GM21786 (cell line): ENCODE results near the gene CUL1.
"Not testable (repeated sequence)": the region's sequence is repeated elsewhere in the genome, so short reads cannot be mapped to it uniquely, and the experiment has no call there.

Source experiments
- ATAC-seq: cut with Tn5 transposase; IDR thresholded peaks from one replicate; pipeline ENCODE4 v1.9.1; 2021; ENCODE audit not compliant: unreplicated experiment

CUL1 gene

DNA sequence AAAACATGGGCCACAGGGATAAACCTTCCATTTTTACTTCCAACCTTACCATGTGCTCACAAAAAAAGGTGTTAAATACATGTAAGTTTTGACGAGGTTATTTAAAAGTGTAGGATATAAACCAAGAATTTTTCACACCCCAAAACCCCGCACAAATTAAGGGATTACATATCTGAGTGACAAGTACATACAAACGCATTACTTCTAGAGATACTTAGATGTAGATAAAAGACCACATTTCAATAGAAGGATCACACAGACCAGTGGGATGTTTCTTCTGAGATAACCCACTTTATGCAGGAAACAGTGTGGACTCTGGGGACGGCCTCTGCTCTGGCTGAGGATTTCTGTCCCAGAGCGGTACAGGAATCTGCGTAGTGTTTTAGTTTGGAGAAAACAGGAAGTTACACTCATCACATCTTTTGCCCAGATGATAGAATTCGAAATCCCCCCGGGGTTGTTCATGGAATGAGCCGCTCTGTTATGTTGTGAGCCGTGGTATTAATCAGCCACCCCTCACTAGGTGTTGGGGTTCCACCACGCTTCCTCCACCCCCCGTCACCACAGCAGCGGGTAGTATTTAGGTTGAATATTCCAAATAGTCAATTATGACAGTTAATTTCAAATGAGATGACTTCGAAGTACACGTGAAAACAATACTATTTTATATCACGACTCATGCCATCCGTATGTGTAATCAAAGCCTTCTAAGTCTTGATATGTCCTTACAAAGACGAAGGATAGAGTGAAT, 1.3 kb upstream of the CUL1 start:
- ATAC-seq, result no peak

DNA sequence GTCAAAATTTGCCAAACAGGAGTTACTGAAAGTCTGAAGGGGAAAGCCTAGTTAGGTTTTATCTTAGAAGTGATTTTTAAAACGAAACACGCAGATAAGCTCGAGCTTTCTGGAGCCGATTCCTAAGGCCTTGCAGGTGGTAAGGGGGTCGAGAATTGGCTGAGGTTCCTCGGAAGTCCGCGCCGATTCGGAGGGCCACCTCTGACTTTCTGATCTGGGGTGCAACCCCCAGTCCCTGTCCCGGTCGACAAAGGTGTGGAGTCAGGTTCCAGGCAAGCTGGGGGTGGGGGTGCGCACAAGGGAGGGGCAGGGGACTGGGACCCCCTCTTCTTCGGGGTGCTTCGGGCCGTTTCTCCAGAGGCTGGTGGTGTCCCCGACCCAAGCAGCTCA, 701 bp upstream of the CUL1 start:
- peak; percentile 0 for ATAC-seq

DNA sequence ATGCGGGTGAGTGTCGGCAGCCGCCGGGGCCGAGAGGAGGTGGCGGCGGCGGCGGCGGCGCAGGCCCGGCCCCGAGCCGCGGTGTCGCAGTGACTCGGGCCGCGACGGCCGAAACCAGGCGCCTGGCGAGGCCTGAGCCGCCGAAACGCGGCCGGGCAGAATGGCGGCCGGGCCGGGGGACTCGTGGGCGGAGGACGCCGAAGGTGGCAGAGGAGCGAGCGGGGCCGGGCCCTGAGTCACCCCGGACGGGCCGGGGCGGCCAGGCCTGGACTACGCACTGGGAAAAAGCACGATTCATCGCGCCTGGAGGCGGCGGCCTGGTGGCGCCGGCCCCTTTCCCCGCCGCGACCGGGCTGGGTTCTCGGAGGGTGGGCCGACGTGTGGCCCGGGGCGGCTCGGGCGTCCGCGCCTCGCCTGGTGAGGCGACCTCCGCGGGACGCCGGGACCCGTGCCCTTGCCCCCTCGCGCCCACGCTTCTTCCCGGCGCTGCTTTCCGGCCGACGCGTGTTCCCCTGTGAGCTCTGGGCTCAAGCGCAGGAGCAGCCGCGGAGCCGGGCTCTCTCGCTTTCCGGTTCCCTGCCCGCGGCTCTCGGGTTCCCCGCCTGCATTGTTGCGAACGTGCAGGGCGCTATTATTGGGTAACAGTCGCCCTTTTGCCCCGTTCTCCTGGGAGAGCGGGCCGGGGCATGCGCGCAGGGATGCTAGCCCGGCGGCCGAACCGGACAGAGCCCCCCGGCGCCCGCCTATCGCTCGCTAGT, 500 bp downstream of the CUL1 start:
- ATAC-seq, result peak; percentile 27

DNA sequence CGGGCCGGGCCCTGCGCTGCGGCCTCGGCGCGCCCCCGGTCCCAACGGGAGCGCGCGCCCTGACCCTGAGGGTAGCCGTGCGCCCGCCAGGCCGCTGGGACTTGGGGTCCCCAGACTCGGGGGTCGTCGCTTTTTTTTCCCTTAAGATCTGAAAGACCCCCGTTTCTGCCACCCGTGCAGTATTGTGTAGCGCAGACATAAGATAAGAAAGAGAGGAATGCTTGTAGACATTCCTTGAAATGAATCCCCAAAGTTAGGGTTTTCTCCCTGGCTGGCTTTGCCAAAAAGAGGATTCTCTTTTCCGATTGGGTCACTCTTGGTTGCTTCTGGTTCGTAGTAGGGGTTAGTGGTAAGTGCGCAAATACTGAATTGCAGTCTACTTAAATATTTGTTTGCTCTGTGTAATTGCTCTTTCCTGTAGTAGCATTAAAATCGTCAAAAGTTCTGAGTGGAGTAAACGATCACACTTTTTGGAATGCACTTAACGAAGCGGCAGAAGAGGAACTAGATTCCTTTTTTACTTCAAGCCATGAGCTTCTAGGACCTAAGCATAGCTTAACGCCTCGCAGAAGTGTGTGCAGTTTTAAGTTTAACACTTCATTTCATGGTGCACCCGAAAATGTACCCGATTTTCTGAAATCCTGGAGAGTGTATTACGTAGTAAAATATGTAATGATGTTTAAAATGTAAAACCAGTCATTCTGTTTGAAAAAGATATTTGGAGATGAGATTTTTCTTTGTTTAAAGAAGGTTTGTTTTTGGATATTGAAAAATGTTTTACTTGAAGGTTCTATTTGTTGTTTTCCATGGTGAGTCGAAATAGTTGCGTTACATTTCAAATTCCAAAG, 1.3 kb downstream of the CUL1 start:
- peak; percentile 30 for ATAC-seq

DNA sequence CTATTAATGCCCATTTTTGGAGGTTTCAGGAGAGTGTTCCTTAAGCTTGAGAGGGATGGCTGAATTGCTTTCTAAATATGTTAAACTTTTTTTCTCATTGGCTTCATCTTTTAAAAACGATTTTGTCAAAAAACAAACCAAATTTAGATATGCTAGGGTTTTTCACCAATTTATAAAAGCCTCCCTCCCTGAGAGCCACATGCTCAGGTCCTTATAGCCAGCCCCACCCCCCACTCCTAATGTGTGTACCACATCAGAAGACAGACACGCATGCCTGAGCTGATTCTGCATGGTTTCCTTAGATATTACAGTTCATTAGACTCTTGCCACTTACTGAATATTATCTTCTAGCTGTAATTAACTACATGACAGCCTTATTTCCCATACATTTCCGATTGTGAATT, 2.0 kb downstream of the CUL1 start:
- ATAC-seq, result no peak

DNA sequence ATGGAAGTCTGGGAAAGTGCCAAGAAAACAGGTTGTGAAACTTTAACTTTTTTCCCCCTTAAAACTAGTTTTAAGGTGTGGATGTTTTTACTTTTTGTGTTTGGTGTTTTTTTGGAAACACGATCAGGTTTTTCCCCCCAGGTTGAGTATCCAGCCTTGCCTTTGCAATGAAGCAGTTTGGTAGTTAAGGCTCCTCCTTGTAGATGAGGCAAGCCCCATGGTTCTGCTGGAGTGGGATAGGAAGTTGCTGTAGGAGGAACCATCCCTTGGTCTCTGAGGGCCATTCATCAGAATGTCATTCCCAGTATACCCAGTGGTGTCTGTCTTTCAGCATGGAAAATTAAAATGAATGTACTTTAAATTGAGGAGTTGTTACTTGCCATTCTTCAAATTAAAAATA, 2.7 kb downstream of the CUL1 start:
- ATAC-seq, result no peak

DNA sequence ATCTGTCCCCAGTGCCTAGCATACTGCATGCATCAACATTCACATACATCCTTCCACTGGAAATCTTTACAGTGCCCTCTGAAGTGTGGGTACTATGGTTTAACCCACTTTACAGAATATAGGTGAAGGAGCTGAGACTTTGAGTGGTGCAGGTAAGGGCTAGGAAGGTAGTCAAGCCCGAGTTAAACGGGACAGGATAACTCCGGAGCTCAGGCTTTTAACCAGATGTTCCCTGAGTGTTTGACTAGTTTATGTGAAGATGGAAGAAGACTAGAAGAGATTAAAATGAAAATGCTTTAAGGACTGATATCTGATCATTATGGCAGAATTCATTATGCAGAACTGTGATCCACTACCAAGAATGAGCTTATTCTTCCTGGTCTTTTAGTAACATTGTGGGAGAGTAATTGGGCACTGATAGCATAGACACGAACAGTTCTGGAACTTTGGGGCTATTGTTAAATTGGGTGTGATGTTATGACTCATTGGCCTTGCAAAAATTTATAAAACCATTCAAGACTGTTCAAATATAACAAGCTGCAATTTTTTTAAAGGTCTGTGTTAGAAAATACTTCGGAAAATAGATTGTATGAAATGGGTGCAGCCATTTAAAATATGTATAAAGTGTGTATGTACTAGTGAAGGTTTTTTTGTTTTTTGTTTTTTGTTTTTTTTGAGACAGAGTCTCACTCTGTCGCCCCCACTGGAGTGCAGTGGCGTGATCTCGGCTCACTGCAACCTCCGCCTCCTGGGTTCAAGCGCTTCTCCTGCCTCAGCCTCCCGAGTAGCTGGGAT, 4.4 kb downstream of the CUL1 start:
- ATAC-seq, result no peak

DNA sequence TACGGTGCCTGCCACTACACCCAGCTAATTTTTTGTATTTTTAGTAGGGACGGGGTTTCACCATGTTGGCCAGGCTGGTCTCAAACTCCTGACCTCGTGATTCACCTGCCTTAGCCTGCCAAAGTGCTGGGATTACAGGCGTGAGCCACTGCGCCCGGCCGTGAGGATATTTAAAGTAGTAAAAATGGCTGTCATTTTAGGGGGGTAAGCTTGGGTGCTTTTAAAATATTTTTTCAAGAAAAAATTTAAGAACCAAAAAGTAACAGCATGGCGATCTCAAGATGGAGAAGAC, 4.9 kb downstream of the CUL1 start:
- ATAC-seq, result not testable (repeated sequence)

DNA sequence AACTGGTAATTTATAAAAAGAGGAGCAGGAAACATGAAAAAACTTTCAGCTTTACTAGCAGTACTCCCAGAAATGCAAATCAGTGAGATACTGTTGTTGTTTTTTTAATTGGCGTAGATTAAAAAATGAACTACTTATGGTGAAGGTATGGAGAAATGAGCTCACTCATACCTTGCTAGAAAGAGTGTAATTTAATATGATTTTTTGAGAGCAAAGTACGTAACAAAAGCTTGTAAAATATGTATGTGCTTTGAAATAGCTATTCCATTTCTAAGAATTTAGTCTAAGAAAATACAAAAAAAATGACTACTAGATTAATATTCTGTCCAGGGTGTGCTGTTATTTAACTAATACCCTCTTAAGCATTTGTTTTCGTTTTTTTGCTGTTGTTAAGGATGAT, 5.5 kb downstream of the CUL1 start:
- no peak for ATAC-seq

DNA sequence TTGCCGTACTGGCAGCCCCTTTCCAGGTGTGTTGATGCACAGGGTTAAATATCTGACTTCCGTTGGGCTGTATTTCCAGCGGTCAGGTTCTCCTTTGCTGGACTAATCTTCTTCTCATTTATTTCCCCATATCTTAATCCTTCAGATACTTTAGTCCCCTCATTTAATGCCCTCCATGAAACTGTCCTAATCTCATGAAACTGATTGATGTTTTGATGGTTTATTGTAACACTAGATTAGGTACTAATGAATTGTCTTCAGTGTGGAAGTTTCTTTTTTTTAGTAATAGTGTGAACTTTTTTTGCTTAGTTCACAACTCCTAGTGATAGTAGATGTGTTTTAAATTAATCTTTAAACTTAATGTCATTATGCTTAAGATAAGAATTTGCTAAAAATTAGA, 6.3 kb downstream of the CUL1 start:
- no peak for ATAC-seq

DNA sequence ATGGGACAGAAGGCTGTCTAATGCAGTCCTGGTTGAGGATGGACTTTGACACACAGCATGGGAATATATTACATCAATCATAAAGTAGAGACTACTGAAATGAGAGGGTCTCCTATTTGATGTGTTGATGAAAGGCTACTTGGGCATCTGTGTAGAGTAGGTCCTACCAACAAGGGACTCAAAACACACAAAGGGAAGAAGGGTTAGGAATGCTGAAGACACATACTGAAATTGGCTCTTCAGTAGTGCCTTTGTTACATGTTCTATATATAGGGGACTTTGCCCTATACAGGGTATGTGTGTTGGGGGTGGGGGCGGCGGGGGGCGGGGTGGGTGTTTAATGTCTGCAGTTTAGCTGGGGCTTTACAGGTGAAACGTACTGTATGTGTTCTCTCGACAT, 7.7 kb downstream of the CUL1 start:
- ATAC-seq, result no peak

DNA sequence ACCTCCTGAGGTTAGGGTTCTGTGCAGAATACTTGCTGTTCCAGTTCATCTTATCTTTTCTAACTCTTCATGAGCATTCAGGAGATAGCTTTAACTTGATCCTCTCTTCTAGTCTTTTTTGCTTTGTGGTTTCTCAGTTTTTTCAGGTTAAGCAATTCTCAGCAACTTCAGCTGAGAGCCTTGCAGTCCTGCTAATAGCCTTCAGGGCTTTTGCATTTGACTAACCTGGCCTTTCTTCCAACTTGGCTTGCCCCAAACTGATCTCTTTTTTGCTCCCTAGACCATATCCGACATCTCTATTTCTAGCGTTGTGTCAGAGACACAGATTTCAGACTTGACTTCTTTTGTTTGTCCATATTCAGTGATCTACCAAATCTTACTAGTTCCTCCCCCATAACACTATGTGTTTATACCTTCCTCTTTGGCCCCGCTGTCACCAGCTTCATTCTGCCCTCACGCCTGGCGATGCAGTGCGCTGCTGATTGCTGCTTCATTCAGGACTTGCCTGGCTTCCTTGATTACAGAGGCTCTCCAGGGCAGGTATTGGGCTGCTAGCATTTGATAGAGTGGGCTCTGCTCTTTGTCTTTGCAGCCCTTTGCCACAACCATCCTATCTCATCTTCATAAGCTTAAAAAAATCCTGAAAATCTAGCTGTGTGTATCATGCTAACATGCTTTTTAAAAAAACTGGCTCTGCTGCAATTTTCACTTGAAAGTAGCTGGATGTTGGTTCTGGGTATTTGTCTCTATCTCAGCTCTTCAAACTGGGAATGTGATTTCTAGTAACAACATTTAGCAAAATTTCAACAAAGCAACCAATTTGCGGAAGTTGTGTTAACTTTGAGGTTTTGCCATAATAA, 9.6 kb downstream of the CUL1 start:
- no peak for ATAC-seq

DNA sequence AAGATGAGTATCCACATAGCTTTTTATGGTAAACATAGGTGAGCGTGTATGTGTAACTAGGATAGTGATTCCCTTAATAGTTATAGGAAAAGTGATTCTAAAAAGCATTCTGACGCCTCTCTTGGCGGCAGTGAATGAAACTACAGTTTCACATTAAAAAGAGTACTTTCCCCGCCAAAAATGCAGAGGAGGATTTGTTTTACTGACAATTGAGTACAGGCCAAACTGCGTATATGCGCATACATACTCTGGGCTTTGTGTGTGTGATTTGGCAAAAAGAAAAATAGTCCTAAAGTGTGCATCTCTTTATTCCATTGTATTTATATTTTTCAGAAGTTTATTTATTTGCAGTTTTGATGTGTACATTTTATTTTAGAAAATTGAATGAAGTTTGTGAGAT, 10.3 kb downstream of the CUL1 start:
- no peak for ATAC-seq

DNA sequence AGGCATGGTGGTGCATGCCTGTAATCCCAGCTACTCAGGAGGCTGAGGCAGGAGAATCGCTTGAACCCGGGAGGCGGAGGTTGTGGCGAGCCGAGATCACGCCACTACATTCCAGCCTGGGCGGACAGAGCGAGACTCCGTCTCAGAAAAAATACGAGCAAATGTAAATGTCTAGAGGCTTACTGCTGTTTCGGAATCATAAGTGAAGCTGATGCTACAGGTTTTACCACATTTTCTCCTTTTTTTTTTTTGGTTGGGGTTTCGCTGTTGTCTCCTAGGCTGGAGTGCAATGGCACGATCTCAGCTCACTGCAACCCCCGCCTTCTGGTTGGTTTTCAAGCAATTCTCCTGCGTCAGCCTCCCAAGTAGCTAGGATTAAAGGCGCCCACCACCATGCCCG, 11.7 kb downstream of the CUL1 start:
- ATAC-seq, result not testable (repeated sequence)

DNA sequence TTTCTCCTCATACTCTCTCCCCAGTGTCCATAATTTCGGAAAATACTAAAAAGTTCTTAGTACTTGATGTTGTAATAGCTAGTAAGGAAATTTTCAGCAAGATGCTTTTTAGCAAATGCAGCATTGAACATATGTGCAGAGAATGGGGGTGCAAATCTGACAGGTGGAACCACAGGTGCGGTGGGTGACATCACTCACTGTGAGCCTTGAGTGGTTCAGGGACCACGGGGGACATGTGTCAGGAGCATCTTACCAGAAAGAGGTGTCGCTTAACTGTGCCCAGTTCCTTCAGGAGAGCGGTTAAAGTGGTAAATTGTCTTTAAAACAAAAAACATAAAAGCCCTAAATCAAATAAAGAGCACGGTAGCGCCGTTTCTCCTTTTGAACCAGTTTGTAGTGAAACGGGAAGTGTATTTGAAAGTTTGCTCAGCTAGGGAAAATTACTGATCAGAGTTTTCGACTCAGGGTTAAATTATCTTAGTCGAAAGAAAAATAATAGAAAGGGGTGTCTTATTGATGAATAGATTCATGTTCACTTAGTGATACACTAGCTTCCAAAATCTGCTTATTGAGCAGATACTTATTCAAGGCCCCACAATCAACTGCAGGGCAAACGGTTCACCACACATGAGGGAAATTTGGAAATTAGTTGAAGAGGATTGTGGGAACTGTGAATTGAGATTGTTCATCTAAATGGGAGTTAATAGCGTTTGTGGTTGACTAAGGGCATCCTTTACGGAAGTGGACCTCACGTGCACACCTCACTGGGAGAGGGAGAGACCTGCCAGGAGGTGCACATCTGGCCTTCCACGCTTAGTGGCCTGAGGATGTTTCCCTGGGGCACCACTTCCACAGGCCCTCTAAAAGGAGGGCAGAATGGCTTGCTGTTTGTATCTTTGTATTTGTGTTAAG, 12.7 kb downstream of the CUL1 start:
- no peak for ATAC-seq

DNA sequence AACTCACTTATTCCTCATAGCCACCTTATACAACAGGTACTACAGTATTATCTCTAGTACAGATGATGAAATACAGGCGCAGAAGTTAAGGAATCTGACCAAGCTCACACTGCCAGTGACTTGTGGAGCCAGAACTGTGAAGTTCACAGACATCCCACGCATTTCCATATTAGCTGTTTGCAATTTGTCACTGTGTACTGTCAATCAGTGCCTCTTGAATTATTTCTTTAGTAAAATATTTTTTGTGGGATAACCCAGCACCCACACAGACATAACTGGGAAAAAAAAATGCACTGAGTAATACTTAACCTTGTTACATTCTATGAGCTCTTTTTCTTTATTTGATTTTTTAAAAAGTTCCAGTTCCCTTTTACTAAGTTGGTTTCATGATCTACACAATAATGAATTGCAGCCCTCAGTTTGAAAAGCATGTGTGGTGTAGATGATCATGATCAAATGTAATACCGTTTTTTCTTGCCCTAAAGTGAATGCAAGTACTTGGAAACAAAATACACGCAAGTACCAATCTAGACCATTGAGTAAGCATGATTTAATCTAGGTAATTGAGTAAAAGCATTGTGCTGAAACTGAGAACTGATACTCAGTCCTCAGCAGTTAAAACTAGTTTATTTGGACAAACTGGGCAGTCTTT, 14.1 kb downstream of the CUL1 start:
- ATAC-seq, result peak; percentile 54

DNA sequence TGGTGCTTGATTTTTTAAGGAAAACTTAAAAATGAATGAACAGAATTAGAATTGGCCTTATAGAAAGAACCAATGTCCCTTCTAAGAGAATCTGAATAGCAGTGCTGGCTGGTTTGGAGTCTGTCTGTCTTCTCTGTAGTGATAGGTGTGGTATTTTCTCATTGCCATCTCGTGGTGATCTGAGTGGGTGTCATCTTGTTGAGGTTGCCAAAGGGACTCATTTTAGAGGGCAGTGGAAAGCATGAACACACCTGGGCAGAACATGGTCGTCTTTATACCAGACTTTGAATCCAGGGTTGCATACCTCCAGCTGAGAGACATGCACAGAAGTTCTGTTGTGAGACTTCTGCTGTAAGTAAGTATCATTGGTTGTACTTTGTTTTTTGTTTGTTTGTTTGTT, 15.8 kb downstream of the CUL1 start:
- ATAC-seq, result no peak

DNA sequence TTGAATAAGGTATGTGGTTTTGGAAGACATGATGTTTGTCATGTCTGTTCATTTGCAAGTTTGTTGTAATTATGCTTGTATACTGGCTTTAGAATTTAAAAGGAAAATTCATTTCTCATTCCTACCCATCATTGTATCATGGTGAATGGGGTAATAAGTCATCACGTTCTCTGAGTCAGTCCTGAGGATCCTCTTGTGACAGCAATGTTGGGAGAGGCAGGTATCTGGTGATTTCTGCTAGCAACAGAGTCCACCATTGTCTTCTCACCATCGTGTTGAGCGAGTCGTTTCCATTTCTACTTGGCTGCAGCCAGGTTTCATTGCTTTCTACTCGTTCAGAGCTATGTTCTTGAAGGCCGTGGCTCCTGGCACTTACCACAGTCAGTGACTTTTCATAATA, 16.3 kb downstream of the CUL1 start:
- ATAC-seq, result no peak
